ENCODE measurements around the gene ZCCHC3.

DNA sequence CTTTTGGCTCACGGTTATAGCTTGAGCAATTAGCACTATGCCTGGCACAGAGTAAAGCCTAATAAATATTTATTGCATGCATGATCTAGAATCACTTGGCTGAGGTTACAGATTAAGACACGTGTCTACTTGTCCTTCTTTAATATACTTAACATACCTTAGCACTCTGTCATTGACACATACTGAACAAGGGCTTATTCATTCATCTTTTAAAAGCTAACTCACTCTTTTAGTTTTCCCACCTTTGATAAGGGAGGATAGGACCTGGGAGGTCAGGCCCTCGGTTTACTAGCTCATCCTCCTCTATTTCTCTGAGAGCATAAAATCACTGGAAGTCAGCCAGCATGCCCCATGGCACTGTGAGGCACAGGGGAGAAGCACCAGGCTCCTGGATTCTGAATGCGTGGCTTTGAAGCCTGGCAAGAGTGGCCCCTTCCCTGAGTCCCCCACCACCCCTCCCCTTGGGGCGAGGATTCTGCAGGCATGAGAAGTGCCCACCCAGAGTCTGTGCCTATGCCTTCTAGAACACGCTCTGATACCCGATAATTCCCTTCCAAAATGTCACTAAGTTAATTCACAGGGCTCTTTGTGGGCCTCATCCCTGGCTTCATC, 11.2 kb downstream of the ZCCHC3 start:
- TF ChIP-seq POLR2AphosphoS5 (IDR thresholded peaks at IDR 0.05; ENCODE audit: low read depth, low read length): no peak
- TF ChIP-seq POLR2A (IDR thresholded peaks at IDR 0.05; ENCODE audit: low read depth, low read length): no peak
- TF ChIP-seq SPI1 (IDR thresholded peaks at IDR 0.05; ENCODE audit: low read depth, low read length): no peak
- TF ChIP-seq TAF1 (IDR thresholded peaks at IDR 0.05; ENCODE audit: low read depth, low read length): no peak
- TF ChIP-seq PAX5 (IDR thresholded peaks at IDR 0.05; ENCODE audit: insufficient read depth, low read length, severe bottlenecking): no peak

All from GM12891 (cell line).